GM18870 (cell line): ENCODE data around the gene APOBEC3A.

Experiments used
- ATAC-seq: cut with Tn5 transposase; IDR thresholded peaks from one replicate; pipeline ENCODE4 v1.9.1; 2021; ENCODE audit warnings: moderate library complexity; ENCODE audit not compliant: unreplicated experiment

Gene APOBEC3A

GRCh38 chr22:38957046-38957770 lies at the start of gene APOBEC3A:
TSS of gene APOBEC3A (plus strand) at chr22:38957609. CDS start at chr22:38957692, 83 bp downstream.
- ATAC-seq: no peak

- ATAC-seq: no peak
Observed at GRCh38 chr22:38907767-38908166, 49.6 kb upstream of the APOBEC3A start.

DNA sequence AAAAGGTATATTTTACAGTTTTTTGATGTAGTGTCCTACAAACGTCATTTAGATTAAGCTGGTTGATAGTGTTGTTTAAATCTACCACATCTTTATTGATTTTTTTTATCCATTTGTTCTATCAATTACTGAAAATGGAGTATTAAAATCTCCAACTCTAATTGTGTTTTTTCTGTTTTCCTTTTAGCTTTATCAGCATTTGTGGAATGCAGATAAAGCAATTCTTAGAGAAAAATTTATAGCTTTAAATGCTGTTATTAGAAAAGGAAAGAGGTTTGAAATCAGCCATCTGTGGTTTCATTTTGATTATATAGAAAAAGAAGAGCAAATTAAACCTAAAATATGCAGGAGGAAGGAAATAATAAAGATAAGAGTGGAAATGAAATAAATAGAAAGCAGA lies 46.0 kb upstream of the APOBEC3A start:
- no peak for ATAC-seq

DNA sequence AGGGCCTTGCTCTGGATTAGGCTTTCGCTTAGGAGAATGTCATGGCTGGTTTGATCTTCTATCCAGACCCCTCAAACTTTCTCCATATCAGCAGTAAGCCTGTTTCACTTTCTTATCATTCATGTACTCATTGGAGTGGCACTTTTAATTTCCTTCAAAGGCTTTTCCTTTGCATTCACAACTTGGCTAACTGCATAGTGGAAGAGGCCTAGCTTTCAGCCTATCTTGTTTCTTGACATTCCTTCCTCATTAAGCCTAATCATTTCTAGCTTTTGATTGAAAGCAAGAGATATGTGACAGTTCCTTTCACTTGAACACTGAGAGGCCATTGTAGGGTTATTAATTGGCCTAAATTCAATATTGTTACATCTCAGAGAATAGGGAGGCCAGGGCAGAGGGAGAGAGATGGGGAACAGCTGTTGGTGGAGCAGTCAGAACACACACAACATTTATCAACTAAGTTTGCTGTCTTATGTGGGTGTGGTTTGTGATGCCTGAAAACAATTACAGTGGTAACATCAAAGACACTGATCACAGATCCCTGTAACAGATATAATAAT lies 37.7 kb upstream of the APOBEC3A start:
- no peak for ATAC-seq

DNA sequence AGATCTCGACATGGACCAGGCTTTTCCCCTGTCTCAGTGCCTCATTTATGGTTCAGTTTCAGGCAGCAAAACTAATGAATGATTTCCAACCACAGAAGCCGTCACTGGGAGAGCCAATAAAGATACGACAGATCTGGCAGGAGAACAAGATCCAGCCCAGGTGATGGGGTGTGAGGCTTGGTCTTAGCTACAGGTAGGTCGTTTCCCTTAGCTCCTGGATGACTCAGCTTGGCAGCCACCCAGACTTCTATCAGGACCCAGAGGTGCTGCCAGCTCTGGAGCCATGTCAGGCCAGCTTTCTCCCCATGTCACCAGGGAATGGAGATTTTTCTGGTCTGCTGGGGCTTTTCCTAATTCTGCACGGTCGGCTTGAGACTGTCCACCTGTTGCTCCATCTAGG lies 36.3 kb upstream of the APOBEC3A start:
- ATAC-seq: no peak

DNA sequence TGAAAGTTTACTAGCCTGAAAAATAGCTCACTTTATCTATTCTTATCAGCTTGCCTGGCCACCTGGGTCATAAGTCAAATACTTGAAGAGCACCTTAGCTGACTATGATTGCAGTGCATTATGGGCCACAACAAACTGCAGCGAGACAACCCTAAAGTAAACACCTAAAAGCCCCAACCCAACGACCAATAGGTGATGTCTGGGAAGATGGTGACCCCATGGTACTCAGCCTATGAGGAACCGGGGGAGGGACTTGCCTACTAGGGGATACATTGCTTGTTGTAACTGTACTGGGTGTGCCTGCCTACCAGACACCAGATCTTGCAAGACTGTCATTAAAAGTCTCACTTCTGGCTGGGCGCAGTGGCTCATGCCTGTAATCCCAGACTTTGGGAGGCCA lies 35.6 kb upstream of the APOBEC3A start:
- no peak for ATAC-seq

- ATAC-seq: no peak
Observed at GRCh38 chr22:38923463-38924346, 33.7 kb upstream of the APOBEC3A start.

- ATAC-seq: no peak
Observed at GRCh38 chr22:38924347-38924952, 33.0 kb upstream of the APOBEC3A start.

GRCh38 chr22:38925571-38926041 lies 31.8 kb upstream of the APOBEC3A start:
- ATAC-seq: no peak

DNA sequence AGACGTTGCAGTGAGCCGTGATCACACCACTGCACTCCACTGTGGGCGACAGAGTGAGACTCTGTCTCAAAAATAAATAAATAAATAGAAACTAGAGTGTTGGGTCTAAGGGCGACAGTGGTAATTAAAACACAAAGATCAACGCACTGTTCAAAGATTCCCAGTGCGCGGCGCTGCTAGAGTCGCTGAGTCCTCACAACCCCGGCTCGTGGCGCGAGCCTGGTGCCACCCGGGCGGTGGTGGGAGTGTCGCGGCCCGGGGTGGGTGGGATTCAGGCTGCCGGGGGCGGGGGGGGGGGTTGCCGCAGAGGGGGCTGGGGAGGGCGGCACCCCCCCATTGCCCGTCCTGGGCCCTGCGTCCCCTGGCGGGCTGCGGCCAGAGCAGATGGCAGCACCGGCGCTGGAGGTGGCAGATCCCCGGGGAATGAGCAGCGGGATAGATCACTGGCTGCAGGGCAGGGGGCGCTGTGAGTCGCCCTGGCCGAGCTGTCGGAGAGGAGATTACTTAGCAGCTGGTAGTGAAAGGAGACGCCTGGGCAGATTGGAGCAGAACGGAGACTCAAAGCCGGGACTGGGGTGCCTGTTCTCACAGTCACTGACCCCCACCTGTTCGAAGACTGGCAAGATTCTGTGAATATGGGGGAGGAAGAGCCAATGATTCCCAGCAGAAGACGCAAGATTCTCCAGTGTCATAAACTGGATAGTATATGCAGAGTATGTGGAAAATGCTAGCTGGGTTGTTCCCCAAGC lies 30.2 kb upstream of the APOBEC3A start:
- ATAC-seq: no peak

- no peak for ATAC-seq
Observed at GRCh38 chr22:38930512-38930911, 26.9 kb upstream of the APOBEC3A start.

GRCh38 chr22:38935023-38935422 lies 22.4 kb upstream of the APOBEC3A start:
- no peak for ATAC-seq

DNA sequence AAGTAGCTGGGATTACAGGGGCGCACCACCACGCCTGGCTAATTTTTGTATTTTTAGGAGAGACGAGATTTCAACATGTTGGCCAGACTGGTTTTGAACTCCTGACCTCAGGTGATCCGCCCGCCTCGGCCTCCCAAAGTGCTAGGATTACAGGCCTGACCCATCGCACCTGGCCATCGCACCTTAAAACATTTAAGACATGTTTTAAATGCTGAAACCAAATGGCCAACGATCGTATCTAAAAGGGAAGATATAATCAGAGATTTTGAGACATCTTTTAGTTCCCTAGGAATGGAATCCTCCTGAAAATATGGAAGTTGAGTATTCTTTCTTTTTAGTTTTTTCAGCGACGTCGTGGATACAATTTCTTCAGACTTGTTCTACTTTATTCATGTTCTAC lies 21.8 kb upstream of the APOBEC3A start:
- no peak for ATAC-seq

DNA sequence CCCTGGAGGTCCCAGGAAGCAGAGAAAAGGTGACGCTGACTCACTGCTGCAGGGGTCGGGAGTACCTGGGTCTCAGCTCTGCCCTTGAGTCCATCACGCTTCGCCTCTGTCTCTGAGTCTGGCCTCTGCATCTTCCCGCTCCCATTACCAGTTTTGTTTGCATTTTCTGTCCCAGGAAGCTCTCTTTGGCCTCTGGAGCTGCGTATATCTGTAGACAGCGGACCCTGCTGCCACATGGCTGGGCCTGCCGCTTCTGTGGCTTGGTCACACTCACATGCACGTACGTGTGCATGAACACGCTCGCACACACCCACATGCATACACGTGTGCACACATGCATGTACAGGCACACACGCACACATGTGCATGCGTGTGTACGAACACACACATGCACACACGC lies 20.8 kb upstream of the APOBEC3A start:
- no peak for ATAC-seq

- no peak for ATAC-seq
Observed at GRCh38 chr22:38937036-38937435, 20.4 kb upstream of the APOBEC3A start.

DNA sequence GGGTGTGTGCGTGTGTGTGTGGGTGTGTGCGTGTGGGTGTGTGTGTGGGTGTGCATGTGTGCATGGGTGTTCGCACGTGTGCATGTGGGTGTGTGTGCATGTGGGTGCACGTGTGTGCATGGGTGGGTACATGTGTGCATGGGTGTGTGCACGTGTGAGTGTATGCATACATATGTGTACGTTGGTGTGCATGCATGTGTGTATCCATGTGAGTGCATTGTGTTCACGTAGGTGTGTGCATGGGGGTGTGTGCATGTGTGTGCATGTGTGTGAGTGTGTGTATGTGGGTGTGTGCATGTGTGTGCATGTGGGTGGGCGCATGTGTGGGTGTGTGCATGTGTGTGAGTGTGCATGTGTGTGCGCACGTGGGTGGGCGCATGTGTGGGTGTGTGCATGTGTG lies 19.9 kb upstream of the APOBEC3A start:
- no peak for ATAC-seq

GRCh38 chr22:38938221-38938620 lies 19.2 kb upstream of the APOBEC3A start:
- no peak for ATAC-seq

- no peak for ATAC-seq
Observed at GRCh38 chr22:38938925-38939324, 18.5 kb upstream of the APOBEC3A start.

DNA sequence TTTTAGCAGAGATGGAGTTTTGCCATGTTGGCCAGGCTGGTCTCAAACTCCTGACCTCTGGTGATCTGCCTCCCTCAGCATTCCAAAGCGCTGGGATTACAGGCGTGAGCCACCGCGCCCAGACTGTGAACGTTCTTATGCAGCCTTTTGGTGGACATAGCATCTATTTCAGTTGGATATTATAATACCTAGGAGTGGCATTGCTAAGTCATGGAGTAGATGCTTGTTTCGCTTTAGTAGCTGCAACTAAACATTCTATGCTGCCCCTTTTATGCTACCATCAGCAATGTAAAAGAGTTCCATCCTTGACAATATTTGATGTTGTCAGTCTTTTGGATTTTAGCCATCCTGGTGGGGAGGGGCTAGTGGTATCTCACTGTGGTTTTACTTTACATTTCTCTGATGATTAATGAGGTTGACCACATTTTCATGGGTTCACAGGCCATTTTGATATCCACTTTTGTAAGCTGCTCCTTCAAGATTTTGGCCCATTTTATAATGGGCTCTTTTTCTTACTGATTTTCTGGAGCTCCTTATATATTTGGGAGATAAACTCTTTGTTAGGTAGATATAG lies 16.5 kb upstream of the APOBEC3A start:
- ATAC-seq: no peak

GRCh38 chr22:38941488-38941987 lies 15.9 kb upstream of the APOBEC3A start:
- ATAC-seq: peak; percentile 85
